HTR-8/SVneo (cell line): ENCODE results near the gene ITPR1.
A peak's percentile ranks its signal among the peaks of the same experiment; 100 is the strongest.

Experiments used
- DNase-seq: peaks from one replicate; pipeline ENCODE4 v3.0.0; 2011; ENCODE audit warnings: low spot score, mixed read lengths; ENCODE audit not compliant: insufficient read length
- FAIRE-seq: peaks from 2 replicates; lab custom pipeline; 2011; peaks lifted over from hg19 to GRCh38; lab: Jason Lieb, UNC

The ITPR1 gene

GRCh38 chr3:4707324-4707723 lies 214.2 kb downstream of the ITPR1 start:
- no peak for FAIRE-seq
- no peak for DNase-seq

DNA sequence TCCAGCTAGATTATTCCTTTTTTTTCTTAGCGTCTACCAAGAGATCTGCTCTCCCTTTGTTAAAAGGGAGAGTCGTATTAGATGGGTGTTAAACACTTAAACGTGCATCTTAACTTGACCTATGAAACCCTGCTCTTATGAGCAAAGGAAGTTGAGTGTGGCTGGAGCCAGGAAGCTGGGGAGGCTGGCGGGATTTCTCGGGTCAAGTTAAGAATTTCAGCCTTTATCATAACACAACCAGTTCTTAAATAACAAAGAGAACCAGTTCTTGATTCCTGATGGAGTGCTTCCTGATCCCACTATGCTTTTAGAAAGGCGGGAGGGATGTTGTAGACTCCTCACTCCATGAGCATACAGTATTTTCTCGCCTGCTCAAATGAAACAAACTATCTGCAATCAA lies 215.1 kb downstream of the ITPR1 start:
- FAIRE-seq: no peak
- DNase-seq: no peak

DNA sequence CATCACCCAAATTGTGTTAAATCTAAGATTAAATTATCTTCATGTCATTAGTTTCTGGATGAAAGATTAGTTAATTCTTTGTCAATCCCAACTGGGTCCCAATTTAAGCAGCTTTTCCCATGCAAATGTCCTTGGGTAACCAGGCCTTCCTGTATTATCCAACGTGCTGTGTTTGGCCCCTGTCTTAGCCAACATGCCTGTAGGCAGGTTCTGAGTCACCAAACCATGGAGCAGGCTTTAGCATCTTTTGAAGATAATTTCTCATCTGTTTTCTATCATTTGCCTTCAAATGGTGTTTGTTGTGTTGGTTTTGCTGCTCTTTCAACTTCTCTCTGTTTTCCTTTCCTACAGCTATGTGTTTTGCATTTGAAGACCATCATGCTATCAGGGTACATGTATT lies 216.2 kb downstream of the ITPR1 start:
- DNase-seq (no peak), FAIRE-seq (no peak)

GRCh38 chr3:4710191-4710590 lies 217.0 kb downstream of the ITPR1 start:
- no peak for FAIRE-seq
- no peak for DNase-seq

DNA sequence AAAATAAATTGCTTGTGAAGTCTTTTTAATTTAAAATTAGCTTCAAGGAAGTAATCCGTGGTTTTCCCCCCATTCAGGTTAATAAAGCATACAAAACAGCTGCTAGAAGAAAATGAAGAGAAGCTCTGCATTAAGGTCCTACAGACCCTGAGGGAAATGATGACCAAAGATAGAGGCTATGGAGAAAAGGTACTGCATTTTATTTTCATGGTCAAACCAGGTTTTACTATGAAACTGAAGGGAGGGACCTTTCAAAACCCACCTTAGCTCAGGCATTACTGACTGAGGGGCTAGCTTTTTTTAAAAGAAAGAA lies 218.5 kb downstream of the ITPR1 start:
- FAIRE-seq: no peak
- no peak for DNase-seq

DNA sequence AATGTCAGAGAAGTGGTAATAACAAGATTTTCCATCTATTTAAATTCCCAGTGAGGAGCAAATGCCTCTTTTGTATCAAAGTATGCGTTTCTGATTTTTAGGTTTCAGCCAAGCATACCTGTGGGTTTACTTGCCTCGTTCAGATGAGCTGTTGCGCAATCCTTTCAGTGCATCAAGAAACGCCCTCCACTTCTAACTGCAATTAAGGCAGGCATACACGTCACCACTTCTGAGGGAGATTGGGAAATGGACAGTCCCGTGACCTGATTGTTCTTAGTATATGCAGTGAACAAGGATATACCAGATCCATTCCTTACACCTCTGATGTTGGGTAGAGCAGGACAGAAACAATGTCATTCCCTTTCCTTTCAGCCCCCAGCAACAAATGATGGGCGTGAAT lies 219.0 kb downstream of the ITPR1 start:
- DNase-seq (no peak), FAIRE-seq (no peak)

- DNase-seq: no peak
Observed at GRCh38 chr3:4714045-4714444, 220.9 kb downstream of the ITPR1 start.

DNA sequence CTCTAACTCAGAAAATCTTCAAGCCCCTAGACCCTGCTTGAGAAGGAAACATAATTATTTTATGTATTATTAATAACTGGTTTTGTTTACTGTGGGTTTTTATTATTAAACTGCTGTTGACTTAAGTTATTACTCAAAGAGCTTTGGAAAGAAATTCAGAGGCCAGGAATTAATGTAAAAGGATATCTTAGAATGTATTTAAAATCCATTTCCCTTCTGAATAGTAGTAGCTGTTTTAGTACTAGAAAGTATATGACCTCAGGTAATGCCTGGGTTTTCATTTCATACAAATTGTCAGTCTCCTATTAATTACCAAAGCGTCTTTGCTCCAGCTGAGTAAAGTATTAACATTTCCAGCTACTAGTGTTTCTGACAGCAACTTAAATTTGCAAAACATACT lies 223.1 kb downstream of the ITPR1 start:
- FAIRE-seq: no peak
- DNase-seq: no peak

More at GRCh38 chr3:4714045-4714444, 220.9 kb downstream of the ITPR1 start:
- FAIRE-seq: no peak

DNA sequence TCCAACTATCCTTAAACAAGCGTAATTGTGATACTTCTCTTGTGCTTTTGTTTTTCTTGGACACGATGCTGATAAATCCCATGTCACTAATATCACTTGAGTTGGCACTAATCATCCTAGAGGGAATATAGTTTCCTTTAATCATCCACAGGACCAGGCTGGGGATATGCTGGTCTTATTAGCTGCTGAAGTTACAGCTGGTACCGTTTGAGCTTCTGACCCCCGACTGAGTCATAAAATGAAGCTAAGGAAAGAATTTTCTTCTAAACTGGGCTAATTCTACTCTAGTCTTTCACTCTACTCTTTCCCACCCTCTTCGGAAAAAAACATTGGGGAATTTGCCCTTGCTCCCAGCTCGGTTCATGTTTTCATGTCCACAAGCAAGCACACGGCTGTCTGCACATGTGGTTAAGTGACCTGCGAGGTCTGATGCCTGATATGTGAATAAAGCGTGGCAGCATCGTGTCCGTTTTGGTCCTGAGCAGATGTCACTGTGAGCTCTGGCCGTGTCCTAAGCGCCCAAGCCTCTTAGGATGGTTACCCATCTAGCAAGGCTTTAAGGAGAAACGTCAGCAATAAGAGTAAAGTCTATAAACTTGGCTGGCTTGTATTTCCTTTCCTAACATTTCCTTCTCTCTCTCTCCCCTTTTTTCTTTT lies 223.7 kb downstream of the ITPR1 start:
- no peak for DNase-seq
- FAIRE-seq: no peak

DNA sequence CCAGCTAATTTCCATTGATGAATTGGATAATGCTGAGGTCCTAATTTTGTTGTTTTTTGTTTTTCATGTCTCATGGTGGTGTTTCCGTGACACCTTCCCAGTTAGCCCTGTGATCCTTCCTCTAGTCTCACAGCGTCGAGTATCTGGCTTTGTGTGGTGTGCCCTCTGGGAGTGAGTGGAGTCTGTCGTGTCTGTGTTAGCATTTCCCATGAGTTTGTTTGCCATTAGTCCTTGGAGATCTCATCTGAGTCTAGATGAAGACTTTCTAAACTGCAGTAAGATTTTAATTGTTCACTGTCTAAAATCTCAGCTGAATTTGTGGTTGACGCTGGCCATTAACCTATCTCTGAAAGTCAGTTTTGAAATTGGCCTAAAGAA lies 224.2 kb downstream of the ITPR1 start:
- DNase-seq (no peak), FAIRE-seq (no peak)

GRCh38 chr3:4718179-4718736 lies 225.1 kb downstream of the ITPR1 start:
- FAIRE-seq (no peak), DNase-seq (no peak)

DNA sequence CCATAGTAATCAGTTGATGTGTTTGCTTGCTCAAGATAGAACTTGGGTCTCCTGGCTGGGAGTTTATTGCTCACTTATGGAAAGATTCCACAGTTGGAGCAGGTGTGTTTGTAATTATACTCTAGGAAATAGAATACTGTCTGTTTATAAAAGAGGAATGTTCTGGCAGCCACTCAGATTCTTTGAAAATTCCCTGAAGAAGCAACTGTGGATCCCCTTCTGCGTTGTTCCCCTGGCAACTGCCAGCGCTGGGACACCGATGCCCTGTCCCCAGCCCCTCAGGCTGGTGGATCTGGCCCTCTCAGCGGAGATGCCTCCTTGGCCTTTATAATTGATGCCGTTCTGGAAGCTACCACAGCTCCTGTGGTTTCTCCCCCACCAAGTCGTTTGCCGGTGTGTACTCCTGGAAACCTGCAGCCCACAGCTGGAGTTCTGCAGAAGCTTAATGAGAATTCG lies 225.9 kb downstream of the ITPR1 start:
- no peak for FAIRE-seq
- DNase-seq: no peak

DNA sequence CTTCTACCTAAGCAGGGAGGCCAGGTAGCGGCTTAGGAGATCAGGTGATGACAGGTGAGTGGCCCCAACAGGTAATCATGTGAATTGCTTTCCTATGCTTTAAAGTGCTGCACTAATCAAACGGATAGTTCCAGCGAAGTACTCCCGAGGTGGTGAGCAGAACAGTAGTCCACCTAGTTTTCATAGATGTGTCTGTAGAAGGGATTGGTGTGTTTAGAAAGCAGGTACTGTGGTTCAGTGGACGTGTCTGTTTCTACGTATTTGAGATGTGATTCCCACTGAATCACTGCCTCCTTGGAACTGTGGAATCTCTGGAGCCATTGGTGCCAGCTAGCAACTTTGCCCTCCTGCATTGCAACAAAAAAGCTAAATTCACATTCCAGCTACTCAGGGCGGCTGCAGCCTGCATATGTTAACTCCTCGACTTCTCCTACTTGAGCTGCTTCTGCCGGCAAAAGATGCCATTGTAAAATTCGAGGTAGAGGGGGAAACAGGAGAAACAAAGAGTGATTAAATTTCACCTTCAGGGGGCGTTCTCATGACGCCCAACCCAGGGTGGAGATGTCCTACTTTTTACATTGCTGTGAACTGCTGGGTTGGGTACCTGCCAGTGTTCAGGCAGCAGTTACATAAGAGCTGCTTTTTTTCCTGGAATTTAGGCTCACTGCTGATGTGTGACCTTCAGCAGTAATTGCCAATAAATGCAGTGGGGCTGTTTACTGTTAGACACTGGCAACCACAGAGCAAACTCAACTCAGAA lies 227.3 kb downstream of the ITPR1 start:
- FAIRE-seq: no peak
- DNase-seq: peak; percentile 64

DNA sequence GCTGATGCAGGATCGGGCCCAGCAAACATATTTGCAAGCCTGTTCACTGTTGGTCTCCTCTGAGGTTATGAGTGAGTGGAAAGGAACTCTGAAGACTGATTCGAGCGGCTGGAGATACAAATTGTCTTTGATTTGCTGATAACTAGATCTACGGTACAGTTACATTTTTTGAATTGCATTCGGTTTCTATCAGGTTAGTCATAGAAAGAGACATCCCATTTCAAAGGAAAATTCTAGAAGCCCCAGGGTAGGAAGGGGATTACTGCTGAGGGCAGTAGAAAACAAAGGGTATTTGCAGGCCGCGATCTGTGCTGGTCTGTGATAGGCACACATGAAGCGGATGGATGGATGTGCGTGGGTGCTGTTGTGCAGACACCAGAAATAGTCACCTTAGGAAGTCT lies 228.4 kb downstream of the ITPR1 start:
- FAIRE-seq: no peak

GRCh38 chr3:4722103-4722502 lies 229.0 kb downstream of the ITPR1 start:
- DNase-seq (peak; percentile 72), FAIRE-seq (no peak)

More for the DNA sequence above, 228.4 kb downstream of the ITPR1 start:
- DNase-seq: no peak

DNA sequence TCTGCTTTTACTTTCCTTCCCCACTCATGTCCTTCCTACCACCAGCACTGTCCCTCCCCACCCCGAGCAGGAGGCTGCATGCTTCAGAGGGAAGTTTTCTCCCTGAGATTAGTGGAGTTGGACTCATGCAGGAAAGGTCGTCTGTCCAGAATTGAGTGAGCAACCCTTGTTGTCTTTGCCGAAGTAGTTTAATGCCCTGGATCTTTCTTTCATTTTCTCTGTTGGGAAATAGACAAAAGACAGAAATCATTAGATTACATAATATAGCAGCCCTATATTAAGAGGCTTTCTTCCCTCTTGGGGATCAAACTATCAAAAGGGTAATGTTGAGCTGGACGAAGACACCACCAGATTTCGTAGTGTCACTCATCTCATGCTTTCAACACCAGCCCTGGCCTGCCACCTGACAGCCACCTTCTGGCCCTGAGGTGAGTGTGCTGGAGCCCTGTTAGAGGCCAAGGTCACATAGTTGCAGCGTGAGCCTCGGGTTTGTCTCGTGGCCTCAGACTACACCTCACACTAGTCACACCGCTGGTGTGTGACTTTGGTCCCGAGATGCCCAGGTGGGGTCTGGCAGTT lies 231.0 kb downstream of the ITPR1 start:
- DNase-seq: no peak
- no peak for FAIRE-seq

- DNase-seq (no peak), FAIRE-seq (no peak)
Observed at GRCh38 chr3:4726549-4726948, 233.4 kb downstream of the ITPR1 start.

DNA sequence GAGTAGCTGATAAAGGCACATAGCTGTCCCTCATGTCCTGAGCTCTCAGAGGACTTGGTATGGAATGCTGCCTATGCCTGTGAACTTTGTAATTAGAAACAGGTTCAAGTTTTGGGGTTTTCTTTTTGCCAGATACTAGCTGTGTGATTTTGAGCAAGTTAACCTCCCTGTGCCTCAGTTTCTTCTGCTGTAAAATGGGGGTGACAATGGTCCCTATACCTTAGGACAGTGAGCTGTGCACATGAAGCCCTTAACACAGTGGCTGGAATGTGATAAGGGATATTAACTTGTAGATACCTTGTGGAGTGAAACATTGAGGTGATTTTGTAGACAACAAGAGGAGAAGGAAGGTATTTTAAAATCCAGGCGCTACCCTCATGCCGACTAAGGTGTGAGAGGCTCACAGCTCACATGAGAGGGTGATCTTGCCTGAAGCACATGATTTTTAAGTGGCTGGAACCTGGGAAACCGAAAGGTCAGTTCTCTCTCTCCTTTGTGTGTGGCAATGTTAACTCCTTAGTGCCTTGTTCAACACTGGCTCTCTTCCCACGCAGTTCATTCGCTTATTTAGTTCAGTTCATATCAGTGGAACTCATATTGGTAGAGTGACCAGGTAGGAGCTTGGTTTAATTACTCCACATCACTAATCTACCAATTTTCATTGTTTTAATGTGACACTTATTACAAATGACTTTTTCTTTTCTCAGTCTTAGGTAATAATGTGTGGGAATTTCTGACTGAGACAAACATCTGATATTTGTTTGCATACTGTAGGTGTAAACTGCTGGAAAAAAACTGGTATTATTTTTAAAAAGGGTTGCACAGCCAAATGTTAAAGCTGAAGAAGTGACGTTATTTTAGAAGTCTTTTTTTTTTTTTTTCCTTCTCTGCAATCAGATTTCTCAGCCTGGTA lies 236.2 kb downstream of the ITPR1 start:
- FAIRE-seq (no peak), DNase-seq (no peak)

- FAIRE-seq (no peak), DNase-seq (no peak)
Observed at GRCh38 chr3:4730719-4731118, 237.6 kb downstream of the ITPR1 start.

- DNase-seq (no peak), FAIRE-seq (no peak)
Observed at GRCh38 chr3:4731543-4732111, 238.5 kb downstream of the ITPR1 start.
